HepG2 (cell line): ENCODE results near the gene SHC3. TPM values are rescaled to one million over a fixed set of nuclear protein-coding genes. Genes with fewer than 3 reads are reported as not detected.

Experiments used
- ATAC-seq: fragments of 200-7000 bp; cut with Tn5 transposase; 3 replicates; pipeline ENCODE4 v1.9.1; 2020; ENCODE audit warnings: mild to moderate bottlenecking, moderate library complexity
- BruUV-seq: library from RNA; stranded (reverse); fragments of 400-500 nt; replicated peaks from 2 replicates; lab custom pipeline; 2021; lab: Mats Ljungman, UMichigan
- CTCF ChIA-PET: fragments of 300-600 bp; formaldehyde crosslinking; extraction: SDS; loops from one replicate; lab custom pipeline; 2021; ENCODE audit warnings: low total read pairs, inconsistent platforms, low intra/inter-chr PET ratio; lab: Yijun Ruan, JAX
- POLR2A ChIA-PET: fragments of 350-600 bp; sonication (Branson Sonifier 250); formaldehyde crosslinking; loops from one replicate; lab custom pipeline; 2020; ENCODE audit warnings: antibody characterized with exemption, inconsistent platforms; lab: Yijun Ruan, JAX
- DNase-seq: peaks from one replicate; pipeline ENCODE4 v3.0.0-alpha.2; 2015; ENCODE audit warnings: low spot score
- FAIRE-seq: peaks from 3 replicates; lab custom pipeline; 2011; peaks lifted over from hg19 to GRCh38; lab: Jason Lieb, UNC
- H2AFZ ChIP-seq: one replicate; pipeline ENCODE4 v1.6.1; 2011; ENCODE audit warnings: low read length, inconsistent platforms
- H3K27ac ChIP-seq: fragments of 300-600 bp; 3 replicates; pipeline ENCODE4 v1.8.0; 2011; ENCODE audit warnings: mixed run types, mild to moderate bottlenecking, mixed read lengths, low read length, inconsistent platforms; ENCODE audit not compliant: insufficient read depth; ENCODE audit errors: extremely low read length
- H3K27me3 ChIP-seq, 2 experiments: fragments of 200-600 bp in 1 of 2; 2 replicates in 1 of 2; 3 replicates in 1 of 2; pipeline versions ENCODE4 v1.6.0 to v1.8.0; 2011; ENCODE audit warnings: low read length in 2 of 2, mild to moderate bottlenecking in 2 of 2, moderate library complexity in 2 of 2, inconsistent platforms in 1 of 2; ENCODE audit not compliant: insufficient read depth in 2 of 2, control insufficient read depth in 1 of 2
- H3K36me3 ChIP-seq, 2 experiments: fragments of 200-600 bp in 1 of 2; replicated peaks in 1 of 2; 2 replicates in 1 of 2; 3 replicates in 1 of 2; pipeline versions ENCODE4 v1.5.1 to v1.8.0; 2011; ENCODE audit warnings: low read length in 2 of 2, inconsistent platforms in 1 of 2; ENCODE audit not compliant: insufficient read depth in 2 of 2, control insufficient read depth in 1 of 2
- H3K4me1 ChIP-seq: 2 replicates; pipeline ENCODE4 v1.5.1; 2012; ENCODE audit warnings: low read length, inconsistent platforms; ENCODE audit not compliant: insufficient read depth
- H3K4me2 ChIP-seq: 2 replicates; pipeline ENCODE4 v1.6.0; 2011; ENCODE audit warnings: low read depth, low read length, inconsistent platforms
- H3K4me3 ChIP-seq, 3 experiments: fragments of 200-600 bp in 1 of 3; sonication (generic), shearing (Covaris generic) in 1 of 3; replicated peaks in 1 of 3; 2 replicates each; pipeline ENCODE4 v1.5.1; 2011 to 2016; ENCODE audit warnings: low read length in 3 of 3, inconsistent platforms in 2 of 3, low read depth in 2 of 3, mild to moderate bottlenecking in 2 of 3, control low read depth in 1 of 3, mixed read lengths in 1 of 3; ENCODE audit not compliant: insufficient read depth in 1 of 3
- H3K79me2 ChIP-seq: one replicate; pipeline ENCODE4 v1.6.1; 2011; ENCODE audit warnings: low read length, inconsistent platforms; ENCODE audit not compliant: insufficient read depth
- H3K9ac ChIP-seq: 2 replicates; pipeline ENCODE4 v1.6.0; 2011; ENCODE audit warnings: mild to moderate bottlenecking, low read depth, low read length, inconsistent platforms; ENCODE audit not compliant: insufficient read depth
- H3K9me3 ChIP-seq: 2 replicates; pipeline ENCODE4 v1.5.1; 2012; ENCODE audit warnings: mild to moderate bottlenecking, low read length
- H4K20me1 ChIP-seq: 2 replicates; pipeline ENCODE4 v1.6.0; 2011; ENCODE audit warnings: inconsistent platforms, mild to moderate bottlenecking, low read length, moderate library complexity; ENCODE audit not compliant: insufficient read depth
- BCLAF1 ChIP-seq: fragments of 450-650 bp; IDR thresholded peaks from 2 replicates; pipeline ENCODE4 v1.6.1; 2017; ENCODE audit warnings: mild to moderate bottlenecking
- MTA1 ChIP-seq: sonication (generic); formaldehyde crosslinking; IDR thresholded peaks from 2 replicates; pipeline ENCODE4 v1.4.0; 2020; ENCODE audit warnings: missing genetic modification reagents, mild to moderate bottlenecking, borderline replicate concordance
- SRY ChIP-seq: sonication (generic); formaldehyde crosslinking; IDR thresholded peaks from 2 replicates; pipeline ENCODE4 v1.8.0; 2022; ENCODE audit warnings: mild to moderate bottlenecking, missing genetic modification reagents
- ZBTB4 ChIP-seq: sonication (generic); formaldehyde crosslinking; IDR thresholded peaks from 2 replicates; pipeline ENCODE4 v1.4.0; 2020; ENCODE audit warnings: missing genetic modification reagents, mild to moderate bottlenecking, borderline replicate concordance
- ZHX1 ChIP-seq: sonication (generic); formaldehyde crosslinking; IDR thresholded peaks from 2 replicates; pipeline ENCODE4 v1.8.1; 2022; ENCODE audit warnings: low read depth, mild to moderate bottlenecking, missing genetic modification reagents
- ZKSCAN1 ChIP-seq: fragments of 150-350 bp; IDR thresholded peaks from 2 replicates; pipeline ENCODE4 v1.6.1; 2014; ENCODE audit warnings: low read length
- ZNF251 ChIP-seq: sonication (generic); formaldehyde crosslinking; IDR thresholded peaks from 2 replicates; pipeline ENCODE4 v1.9.0; 2021; ENCODE audit warnings: mild to moderate bottlenecking, missing genetic modification reagents
- ZNF44 ChIP-seq: sonication (generic); formaldehyde crosslinking; IDR thresholded peaks from 2 replicates; pipeline ENCODE4 v1.5.1; 2020; ENCODE audit warnings: mild to moderate bottlenecking, missing genetic modification reagents
- ZNF775 ChIP-seq: sonication (generic); formaldehyde crosslinking; IDR thresholded peaks from 2 replicates; pipeline ENCODE4 v1.4.0; 2020; ENCODE audit warnings: missing genetic modification reagents, mild to moderate bottlenecking, moderate library complexity, borderline replicate concordance
- WGBS: methylation state at CpG from one replicate; pipeline ENCODE4 v1.1.6; 2017; ENCODE audit warnings: low lambda C conversion rate; 5-methylcytosine and 5-hydroxymethylcytosine counted together
- in situ Hi-C: cut with HindIII; loops from 2 replicates; pipeline ENCODE4 v1.10.0; 2017; ENCODE audit warnings: low pct_unique_long_range_greater_than_20kb; ENCODE audit not compliant: extremely low pct_ligation_motif_present
- intact Hi-C: fragments of 100-400 bp; cut with micrococcal nuclease; formaldehyde crosslinking; loops from one replicate; pipeline ENCODE4 v1.10.0; 2022; ENCODE audit not compliant: unreplicated experiment
- polyA plus RNA-seq, 8 experiments: library from polyadenylated mRNA; depleted of rRNA in 3 of 8; stranded (reverse) in 7 of 8; unstranded in 1 of 8; fragments of >200 nt; fragmentation: Illumina TruSeq in 4 of 8; extraction: Trizol in 4 of 8; gene quantifications; 2 replicates each; pipeline versions ENCODE4 v1.2.1 to v1.2.3, GENCODE V29; 2011 to 2016; ENCODE audit warnings: low read depth in 4 of 8, missing spikeins in 1 of 8, mixed read lengths in 1 of 8; ENCODE audit not compliant: insufficient read depth in 1 of 8
- total RNA-seq, 5 experiments: library from RNA; depleted of rRNA; stranded (reverse); fragments of >200 nt; fragmentation: Illumina TruSeq; extraction: Trizol; gene quantifications; 2 replicates each; pipeline ENCODE4 v1.2.3, GENCODE V29; 2016; ENCODE audit warnings: low read depth in 1 of 5

The SHC3 gene
- total and polyA plus RNA-seq, 2 of the 13 experiments (the other 11 are each of a cell fraction or from before 2014, with no cell fraction given) = 0.09 to 0.89 TPM

GRCh38 chr9:89046832-89047231, 131.8 kb downstream of the SHC3 start:
- no peak overlapping the region for H3K4me3 ChIP-seq
- TF ChIP-seq ZNF251 = no peak
- no peak for TF ChIP-seq ZKSCAN1
- no peak for TF ChIP-seq ZNF44
- TF ChIP-seq BCLAF1 = no peak
- no peak for TF ChIP-seq ZHX1
- no peak for TF ChIP-seq ZNF775 (CRISPR knock-in tag)
- TF ChIP-seq ZBTB4 (CRISPR knock-in tag) = no peak
- TF ChIP-seq SRY (CRISPR knock-in tag) = no peak
- TF ChIP-seq MTA1 (CRISPR knock-in tag) = no peak
- DNase-seq (no peak), ATAC-seq (no peak), FAIRE-seq (no peak)
- CTCF ChIA-PET = no interaction called here
- no peak overlapping the region for H3K9ac ChIP-seq
- no peak overlapping the region for H2AFZ ChIP-seq
- no peaks in the 10 kb centered on the region for H4K20me1 ChIP-seq
- WGBS = 44% methylated on average over 2 of the region's 2 CpGs
- H3K4me2 ChIP-seq = no peak overlapping the region
- no peaks in the 10 kb centered on the region for H3K27me3 ChIP-seq
- no peaks in the 10 kb centered on the region for H3K36me3 ChIP-seq
- POLR2A ChIA-PET = no interaction called here
- BruUV-seq = no TSS peak
- intact Hi-C loops = no loop called here
- in situ Hi-C loops = no loop called here
- H3K79me2 ChIP-seq = no peaks in the 10 kb centered on the region
- H3K9me3 ChIP-seq = no peaks in the 10 kb centered on the region
- H3K27ac ChIP-seq = no peak overlapping the region
- H3K4me1 ChIP-seq = no peaks in the 10 kb centered on the region
